ENCODE results near the gene TEX12. TPM values are rescaled to one million over a fixed set of nuclear protein-coding genes. Genes with fewer than 3 reads are reported as not detected.
"Not testable (repeated sequence)": the region's sequence is repeated elsewhere in the genome, so short reads cannot be mapped to it uniquely, and the experiment has no call there.

Gene TEX12
- total and polyA plus RNA-seq, 4 donors = 0.14 to 0.99 (median 0.17) TPM; not detected in 1

DNA sequence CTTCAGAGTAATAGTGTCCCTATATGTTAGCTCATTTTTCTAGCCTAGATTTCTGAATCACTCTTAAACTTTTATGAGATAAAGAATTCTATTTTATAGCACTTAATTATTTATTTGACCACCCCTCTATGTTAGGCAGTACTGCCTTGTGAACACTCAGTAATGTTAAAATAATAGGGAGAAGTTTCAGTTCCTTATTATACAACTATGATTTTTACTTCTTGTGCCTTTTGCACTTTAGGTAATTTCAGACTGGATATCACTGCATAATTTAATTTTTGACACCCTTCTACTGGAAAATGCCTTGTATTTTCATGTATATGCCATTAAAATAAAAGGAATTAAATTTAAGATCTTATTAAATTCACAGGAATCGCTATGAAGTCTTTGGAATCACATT is 11.3 kb downstream of the TEX12 start:
- H3K9me3 ChIP-seq (ENCODE audit: control insufficient read depth, insufficient read depth, low read length) = no peaks in the 10 kb centered on the region
- no peak overlapping the region for H3K4me3 ChIP-seq (ENCODE audit: low read depth, low read length)
- H3K4me1 ChIP-seq (ENCODE audit: control insufficient read depth, insufficient read depth, low read length) = no peaks in the 10 kb centered on the region
- H3K27me3 ChIP-seq (ENCODE audit: control insufficient read depth, insufficient read depth, low read length) = no peaks in the 10 kb centered on the region
- no peak for DNase-seq (ENCODE audit: low read depth in 4 of 6, low spot score in 6 of 6)
- H3K36me3 ChIP-seq (ENCODE audit: control insufficient read depth, insufficient read depth, low read length) = no peaks in the 10 kb centered on the region
- no CpG with 5 or more reads among the region's 1 CpG for WGBS (ENCODE audit: insufficient coverage)
- no peak overlapping the region for H3K27ac ChIP-seq (ENCODE audit: low read depth, low read length)

DNA sequence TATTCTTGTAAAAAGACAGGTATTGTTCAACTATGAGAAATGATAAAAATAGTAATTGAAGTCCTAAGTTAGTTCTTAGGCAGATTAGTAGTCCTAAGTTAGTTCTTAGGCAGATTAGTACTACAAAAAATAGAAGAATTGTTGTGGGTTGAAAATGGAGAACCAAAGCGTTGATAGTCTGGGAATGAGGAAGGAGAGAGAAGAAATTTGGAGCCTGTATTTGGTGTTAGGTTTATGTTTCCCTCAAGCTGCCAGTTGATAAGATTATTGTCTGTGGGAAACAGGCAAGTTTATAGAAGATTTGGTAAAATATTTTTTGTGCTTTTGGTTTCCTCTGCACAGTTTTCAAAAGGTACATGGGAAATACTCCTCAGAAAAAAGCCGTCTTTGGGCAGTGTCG is 11.8 kb downstream of the TEX12 start:
- 87% methylated on average over 3 of the region's 3 CpGs for WGBS (ENCODE audit: insufficient coverage)
- DNase-seq (ENCODE audit: low read depth in 4 of 6, low spot score in 6 of 6) = no peak
- H3K4me1 ChIP-seq (ENCODE audit: control insufficient read depth, insufficient read depth, low read length) = no peaks in the 10 kb centered on the region
- no peaks in the 10 kb centered on the region for H3K27me3 ChIP-seq (ENCODE audit: control insufficient read depth, insufficient read depth, low read length)
- H3K27ac ChIP-seq (ENCODE audit: low read depth, low read length) = no peak overlapping the region
- no peaks in the 10 kb centered on the region for H3K9me3 ChIP-seq (ENCODE audit: control insufficient read depth, insufficient read depth, low read length)
- no peaks in the 10 kb centered on the region for H3K36me3 ChIP-seq (ENCODE audit: control insufficient read depth, insufficient read depth, low read length)
- no peak overlapping the region for H3K4me3 ChIP-seq (ENCODE audit: low read depth, low read length)

DNA sequence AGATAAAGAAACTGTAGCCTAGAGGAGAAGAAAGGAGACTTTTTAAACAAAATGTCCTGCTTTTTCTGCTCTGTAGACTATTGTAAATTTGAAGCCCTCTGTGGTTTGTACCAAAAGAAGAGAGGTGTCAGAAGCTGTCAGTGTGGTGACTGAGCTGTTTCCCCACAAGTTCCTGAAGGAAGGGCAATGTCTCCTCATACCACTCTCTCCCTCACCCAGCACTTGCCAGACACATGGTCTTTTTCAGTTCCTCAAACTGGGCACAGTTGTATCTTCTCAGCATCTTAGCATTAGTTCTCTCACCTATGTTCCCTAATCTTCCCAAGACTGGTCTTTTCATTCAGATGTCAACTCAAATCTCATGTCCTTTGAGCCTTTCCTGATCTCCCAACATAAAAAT is 12.4 kb downstream of the TEX12 start:
- Histone ChIP-seq H3K4me1 (ENCODE audit: control insufficient read depth, insufficient read depth, low read length) (no peaks in the 10 kb centered on the region), H3K9me3 (ENCODE audit: control insufficient read depth, insufficient read depth, low read length) (no peaks in the 10 kb centered on the region), H3K4me3 (ENCODE audit: low read depth, low read length) (no peak overlapping the region), H3K27ac (ENCODE audit: low read depth, low read length) (no peak overlapping the region), H3K36me3 (ENCODE audit: control insufficient read depth, insufficient read depth, low read length) (no peaks in the 10 kb centered on the region), H3K27me3 (ENCODE audit: control insufficient read depth, insufficient read depth, low read length) (no peaks in the 10 kb centered on the region)
- no peak for DNase-seq (ENCODE audit: low read depth in 4 of 6, low spot score in 6 of 6)

DNA sequence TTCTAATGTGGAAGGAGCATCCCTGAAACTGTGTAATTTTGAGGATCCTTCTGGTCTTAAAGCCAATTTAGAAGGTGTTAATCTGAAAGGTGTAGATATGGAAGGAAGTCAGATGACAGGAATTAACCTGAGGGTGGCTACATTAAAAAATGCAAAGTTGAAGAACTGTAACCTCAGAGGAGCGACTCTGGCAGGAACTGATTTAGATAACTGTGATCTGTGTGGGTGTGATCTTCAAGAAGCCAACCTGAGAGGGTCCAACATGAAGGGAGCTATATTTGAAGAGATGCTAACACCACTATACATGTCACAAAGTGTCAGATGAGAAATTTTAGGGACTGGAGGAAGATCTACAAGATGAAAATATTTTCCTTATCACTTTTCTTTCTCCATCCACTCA is 15.7 kb downstream of the TEX12 start:
- Histone ChIP-seq H3K9me3 (ENCODE audit: control insufficient read depth, insufficient read depth, low read length) (no peaks in the 10 kb centered on the region), H3K4me1 (ENCODE audit: control insufficient read depth, insufficient read depth, low read length) (no peaks in the 10 kb centered on the region), H3K36me3 (ENCODE audit: control insufficient read depth, insufficient read depth, low read length) (no peaks in the 10 kb centered on the region), H3K27me3 (ENCODE audit: control insufficient read depth, insufficient read depth, low read length) (no peaks in the 10 kb centered on the region), H3K4me3 (ENCODE audit: low read depth, low read length) (no peak overlapping the region), H3K27ac (ENCODE audit: low read depth, low read length) (no peak overlapping the region)
- no CpG with 5 or more reads among the region's 1 CpG for WGBS (ENCODE audit: insufficient coverage)
- no peak for DNase-seq (ENCODE audit: low read depth in 4 of 6, low spot score in 6 of 6)

DNA sequence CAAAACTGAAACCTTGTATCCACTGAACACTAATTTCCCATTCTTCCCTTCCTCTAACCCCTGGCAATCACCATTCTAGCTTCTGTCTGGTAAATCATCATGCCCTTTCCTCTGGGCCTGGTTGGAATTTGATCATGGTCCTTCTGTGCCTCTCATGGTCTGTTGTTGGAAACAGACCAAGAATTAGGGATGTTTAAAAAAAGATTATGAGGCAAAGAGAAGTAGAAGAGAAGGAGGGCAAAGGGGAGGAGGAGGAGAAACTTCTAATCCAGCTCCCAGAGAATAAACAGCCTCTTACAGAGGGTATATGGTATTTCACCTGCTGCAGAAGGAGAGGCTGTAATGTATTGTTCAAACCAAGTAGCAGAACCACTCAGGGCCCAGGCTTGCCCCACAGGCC is 18.7 kb downstream of the TEX12 start:
- Histone ChIP-seq H3K9me3 (ENCODE audit: control insufficient read depth, insufficient read depth, low read length) (no peaks in the 10 kb centered on the region), H3K27me3 (ENCODE audit: control insufficient read depth, insufficient read depth, low read length) (no peaks in the 10 kb centered on the region), H3K27ac (ENCODE audit: low read depth, low read length) (no peak overlapping the region), H3K4me1 (ENCODE audit: control insufficient read depth, insufficient read depth, low read length) (no peaks in the 10 kb centered on the region), H3K4me3 (ENCODE audit: low read depth, low read length) (no peak overlapping the region), H3K36me3 (ENCODE audit: control insufficient read depth, insufficient read depth, low read length) (no peaks in the 10 kb centered on the region)
- DNase-seq (ENCODE audit: low read depth in 4 of 6, low spot score in 6 of 6) = no peak

DNA sequence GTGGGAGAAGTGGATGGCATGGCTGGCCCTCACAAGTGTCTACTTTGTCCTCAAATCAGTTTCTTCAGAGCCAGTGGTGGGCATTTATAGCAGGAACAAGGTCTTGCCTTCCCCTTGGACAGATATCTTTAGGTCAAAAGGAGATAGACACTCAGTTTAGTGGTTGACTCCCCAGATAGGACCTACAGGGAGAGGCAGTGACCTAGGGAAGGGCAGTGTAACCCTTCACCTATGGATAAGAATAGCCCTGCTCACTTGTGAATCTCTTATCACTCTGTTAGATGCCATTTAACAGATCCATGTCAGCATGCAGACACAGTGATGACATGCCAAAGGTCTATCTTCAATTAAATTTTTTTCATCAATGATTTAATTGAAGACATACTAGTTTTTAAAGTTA is 19.1 kb downstream of the TEX12 start:
- Histone ChIP-seq H3K36me3 (ENCODE audit: control insufficient read depth, insufficient read depth, low read length) (no peaks in the 10 kb centered on the region), H3K27ac (ENCODE audit: low read depth, low read length) (no peak overlapping the region), H3K4me1 (ENCODE audit: control insufficient read depth, insufficient read depth, low read length) (no peaks in the 10 kb centered on the region), H3K27me3 (ENCODE audit: control insufficient read depth, insufficient read depth, low read length) (no peaks in the 10 kb centered on the region), H3K9me3 (ENCODE audit: control insufficient read depth, insufficient read depth, low read length) (no peaks in the 10 kb centered on the region), H3K4me3 (ENCODE audit: low read depth, low read length) (no peak overlapping the region)
- DNase-seq (ENCODE audit: low read depth in 4 of 6, low spot score in 6 of 6) = no peak

DNA sequence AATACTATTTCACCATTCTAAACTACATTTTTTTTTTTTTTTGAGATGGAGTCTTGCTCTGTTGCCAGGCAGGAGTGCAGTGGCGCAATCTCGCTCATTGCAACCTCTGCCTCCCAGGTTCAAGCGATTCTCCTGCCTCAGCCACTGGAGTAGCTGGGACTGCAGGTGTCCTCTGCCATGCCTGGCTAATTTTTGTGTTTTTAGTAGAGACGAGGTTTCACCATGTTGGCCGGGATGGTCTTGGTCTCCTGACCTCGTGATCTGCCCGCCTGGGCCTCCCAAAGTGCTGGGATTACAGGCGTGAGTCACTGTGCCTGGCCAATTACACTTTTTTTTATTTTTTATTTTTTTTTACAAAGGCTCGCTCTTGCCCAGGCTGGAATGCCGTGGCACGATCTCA is 27.9 kb downstream of the TEX12 start:
- not testable (repeated sequence) for H3K27ac ChIP-seq (ENCODE audit: low read depth, low read length); H3K27me3 ChIP-seq (ENCODE audit: control insufficient read depth, insufficient read depth, low read length); H3K4me1 ChIP-seq (ENCODE audit: control insufficient read depth, insufficient read depth, low read length); H3K4me3 ChIP-seq (ENCODE audit: low read depth, low read length); H3K9me3 ChIP-seq (ENCODE audit: control insufficient read depth, insufficient read depth, low read length); DNase-seq (ENCODE audit: low read depth in 4 of 6, low spot score in 6 of 6); H3K36me3 ChIP-seq (ENCODE audit: control insufficient read depth, insufficient read depth, low read length)
- WGBS (ENCODE audit: insufficient coverage) = 93% methylated on average over 8 of the region's 11 CpGs

DNA sequence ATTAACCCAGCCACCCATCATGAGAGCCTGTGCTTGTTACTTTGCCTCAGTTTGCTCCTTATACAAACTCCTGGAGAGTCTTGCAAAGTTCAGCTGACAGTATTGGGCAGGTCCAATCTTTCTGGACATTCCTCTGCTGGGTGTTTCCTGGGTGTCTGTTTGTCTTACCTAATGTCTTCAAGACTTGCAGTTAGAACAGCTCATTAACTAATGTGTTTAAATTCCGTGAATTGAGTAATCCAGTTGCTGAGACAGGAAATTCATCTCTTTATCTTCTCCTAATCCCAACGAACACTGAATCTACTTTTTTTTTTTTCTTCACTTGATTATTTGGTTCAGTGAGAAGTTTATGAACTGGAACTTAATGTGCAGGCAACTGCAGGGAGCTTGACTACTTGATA is 28.8 kb downstream of the TEX12 start:
- DNase-seq (ENCODE audit: low read depth in 4 of 6, low spot score in 6 of 6) = peak in 1 of 6 donors; percentile 77
- Histone ChIP-seq H3K4me3 (ENCODE audit: low read depth, low read length) (no peak overlapping the region), H3K36me3 (ENCODE audit: control insufficient read depth, insufficient read depth, low read length) (no peaks in the 10 kb centered on the region), H3K27me3 (ENCODE audit: control insufficient read depth, insufficient read depth, low read length) (no peaks in the 10 kb centered on the region), H3K9me3 (ENCODE audit: control insufficient read depth, insufficient read depth, low read length) (no peaks in the 10 kb centered on the region), H3K4me1 (ENCODE audit: control insufficient read depth, insufficient read depth, low read length) (no peaks in the 10 kb centered on the region), H3K27ac (ENCODE audit: low read depth, low read length) (no peak overlapping the region)
- WGBS (ENCODE audit: insufficient coverage) = no CpG with 5 or more reads among the region's 2 CpGs

DNA sequence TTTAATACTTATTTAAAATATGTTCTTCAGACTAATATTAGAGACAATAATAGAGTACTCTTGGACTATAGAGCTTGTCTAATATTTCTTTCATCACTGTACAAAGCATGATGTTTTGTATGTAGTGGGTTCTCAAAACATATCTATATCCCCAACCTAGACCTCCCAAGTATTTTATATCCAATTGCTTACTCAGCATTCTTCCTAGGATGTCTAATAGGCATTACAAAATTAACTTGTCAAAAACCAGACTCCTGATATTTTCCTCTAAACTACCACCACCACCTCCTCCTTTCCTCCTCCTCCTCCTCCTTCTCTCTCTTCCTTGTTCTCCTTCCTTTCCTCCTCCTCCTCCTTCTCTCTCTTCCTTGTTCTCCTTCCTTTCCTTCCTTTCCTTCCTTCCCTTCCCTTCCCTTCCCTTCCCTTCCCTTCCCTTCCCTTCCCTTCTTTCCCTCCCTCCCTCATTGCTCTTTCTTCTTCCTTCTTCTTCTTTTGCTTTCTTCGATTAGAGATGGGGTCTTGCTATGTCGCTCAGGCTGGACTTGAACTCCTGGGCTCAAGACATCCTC is 29.4 kb downstream of the TEX12 start:
- Histone ChIP-seq H3K4me1 (ENCODE audit: control insufficient read depth, insufficient read depth, low read length) (no peaks in the 10 kb centered on the region), H3K36me3 (ENCODE audit: control insufficient read depth, insufficient read depth, low read length) (no peaks in the 10 kb centered on the region), H3K27me3 (ENCODE audit: control insufficient read depth, insufficient read depth, low read length) (no peaks in the 10 kb centered on the region), H3K27ac (ENCODE audit: low read depth, low read length) (no peak overlapping the region), H3K4me3 (ENCODE audit: low read depth, low read length) (no peak overlapping the region), H3K9me3 (ENCODE audit: control insufficient read depth, insufficient read depth, low read length) (no peaks in the 10 kb centered on the region)
- no peak for DNase-seq (ENCODE audit: low read depth in 4 of 6, low spot score in 6 of 6)
- WGBS (ENCODE audit: insufficient coverage) = 94% methylated on average over 2 of the region's 2 CpGs

DNA sequence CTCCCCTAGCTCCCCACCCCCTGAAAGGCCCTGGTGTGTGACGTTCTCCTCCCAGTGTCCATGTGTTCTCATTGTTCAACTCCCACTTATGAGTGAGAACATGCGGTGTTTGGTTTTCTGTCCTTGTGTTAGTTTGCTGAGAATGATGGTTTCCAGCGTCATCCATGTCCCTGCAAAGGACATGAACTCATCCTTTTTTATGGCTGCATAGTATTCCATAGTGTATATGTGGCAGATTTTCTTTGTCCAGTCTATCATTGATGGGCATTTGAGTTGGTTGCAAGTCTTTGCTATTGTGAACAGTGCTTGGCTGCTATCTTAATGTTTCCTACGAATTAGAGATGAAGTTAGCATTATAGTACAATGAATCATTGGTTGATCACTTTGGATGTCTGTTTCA is 31.9 kb downstream of the TEX12 start:
- DNase-seq (ENCODE audit: low read depth in 4 of 6, low spot score in 6 of 6); H3K4me1 ChIP-seq (ENCODE audit: control insufficient read depth, insufficient read depth, low read length); H3K27me3 ChIP-seq (ENCODE audit: control insufficient read depth, insufficient read depth, low read length); H3K27ac ChIP-seq (ENCODE audit: low read depth, low read length); H3K4me3 ChIP-seq (ENCODE audit: low read depth, low read length); H3K36me3 ChIP-seq (ENCODE audit: control insufficient read depth, insufficient read depth, low read length); H3K9me3 ChIP-seq (ENCODE audit: control insufficient read depth, insufficient read depth, low read length): not testable (repeated sequence)
- no CpG with 5 or more reads among the region's 4 CpGs for WGBS (ENCODE audit: insufficient coverage)
